Right renal cortex interstitium (tissue), 3 donors: ENCODE data around the gene CYP46A1. TPM values are rescaled to one million over a fixed set of nuclear protein-coding genes. Genes with fewer than 3 reads are reported as not detected.
"Not testable (repeated sequence)": the region's sequence is repeated elsewhere in the genome, so short reads cannot be mapped to it uniquely, and the experiment has no call there.

Experiments used
- DNase-seq, 3 donors: peaks; one replicate each; pipeline ENCODE4 v3.0.0-alpha.2; 2013; ENCODE audit warnings: low read depth in 3 of 3, low spot score in 2 of 3
- polyA plus RNA-seq, 3 donors: library from polyadenylated mRNA; unstranded; fragments of 120-200 nt; gene quantifications; one replicate each; pipeline ENCODE4 v1.2.1, GENCODE V29; 2013; ENCODE audit not compliant: insufficient read length in 3 of 3

CYP46A1 gene
- polyA plus RNA-seq, 3 donors = 1.1 to 1.6 (median 1.4) TPM

- no peak for DNase-seq
These were observed 69.4 kb downstream of the CYP46A1 start for GRCh38 chr14:99753225-99754140.

- no peak for DNase-seq
These were observed 70.3 kb downstream of the CYP46A1 start for GRCh38 chr14:99754141-99755067.

GRCh38 chr14:99755068-99755405, 70.9 kb downstream of the CYP46A1 start:
- no peak for DNase-seq

GRCh38 chr14:99755629-99756603, 71.8 kb downstream of the CYP46A1 start:
- no peak for DNase-seq

- DNase-seq = no peak
These were observed 72.7 kb downstream of the CYP46A1 start for GRCh38 chr14:99756796-99757195.

- DNase-seq = no peak
These were observed 73.4 kb downstream of the CYP46A1 start for GRCh38 chr14:99757331-99758070.

- DNase-seq = peak in 1 of 3 donors; percentile 76
These were observed 74.2 kb downstream of the CYP46A1 start for GRCh38 chr14:99758121-99758821.

GRCh38 chr14:99758872-99759545, 74.9 kb downstream of the CYP46A1 start:
- DNase-seq = no peak

- DNase-seq = no peak
These were observed 75.4 kb downstream of the CYP46A1 start for GRCh38 chr14:99759546-99759925.

GRCh38 chr14:99760817-99761216, 76.7 kb downstream of the CYP46A1 start:
- DNase-seq = no peak

GRCh38 chr14:99762911-99763310, 78.8 kb downstream of the CYP46A1 start:
- DNase-seq = not testable (repeated sequence)

- DNase-seq = no peak
These were observed 79.6 kb downstream of the CYP46A1 start for GRCh38 chr14:99763527-99764221.

GRCh38 chr14:99764222-99764706, 80.2 kb downstream of the CYP46A1 start:
- DNase-seq = no peak

GRCh38 chr14:99768381-99768780, 84.3 kb downstream of the CYP46A1 start:
- DNase-seq = no peak

- DNase-seq = no peak
These were observed 85.0 kb downstream of the CYP46A1 start for GRCh38 chr14:99769123-99769522.

- no peak for DNase-seq
These were observed 85.7 kb downstream of the CYP46A1 start for GRCh38 chr14:99769799-99770198.

- DNase-seq = no peak
These were observed 88.5 kb downstream of the CYP46A1 start for GRCh38 chr14:99772371-99773283.
